ENCODE results near the gene MAU2. TPM values are rescaled to one million over a fixed set of nuclear protein-coding genes. Genes with fewer than 3 reads are reported as not detected.

Gene MAU2
- total RNA-seq, 1 donor from 2014 or later = 12.1 TPM

- DNase-seq (ENCODE audit: low read depth) (no peak), FAIRE-seq (no peak)
- Histone ChIP-seq H3K27me3 (ENCODE audit: control insufficient read depth, insufficient read depth, low read length) (no peaks in the 10 kb centered on the region), H3K4me3 (ENCODE audit: low read depth, low read length) (no peak overlapping the region), H3K36me3 (ENCODE audit: control insufficient read depth, insufficient read depth, low read length) (peaks cover 17% of the 10 kb centered on the region)
- no peak for TF ChIP-seq CTCF (IDR thresholded peaks at IDR 0.05; ENCODE audit: insufficient read depth, low read length, severe bottlenecking)
Observed at GRCh38 chr19:19327672-19328071, 7.0 kb downstream of the MAU2 start.

GRCh38 chr19:19329126-19329525 is 8.5 kb downstream of the MAU2 start:
- DNase-seq (ENCODE audit: low read depth) (no peak), FAIRE-seq (no peak)
- Histone ChIP-seq H3K27me3 (ENCODE audit: control insufficient read depth, insufficient read depth, low read length) (no peaks in the 10 kb centered on the region), H3K36me3 (ENCODE audit: control insufficient read depth, insufficient read depth, low read length) (peaks cover 16% of the 10 kb centered on the region), H3K4me3 (ENCODE audit: low read depth, low read length) (no peak overlapping the region)
- TF ChIP-seq CTCF (IDR thresholded peaks at IDR 0.05; ENCODE audit: insufficient read depth, low read length, severe bottlenecking) = no peak

GRCh38 chr19:19334063-19334988 is 13.7 kb downstream of the MAU2 start:
- Histone ChIP-seq H3K27me3 (ENCODE audit: control insufficient read depth, insufficient read depth, low read length) (no peaks in the 10 kb centered on the region), H3K4me3 (ENCODE audit: low read depth, low read length) (no peak overlapping the region), H3K36me3 (ENCODE audit: control insufficient read depth, insufficient read depth, low read length) (peaks cover 31% of the 10 kb centered on the region)
- no peak for DNase-seq (ENCODE audit: low read depth)
- FAIRE-seq = no peak
- no peak for TF ChIP-seq CTCF (IDR thresholded peaks at IDR 0.05; ENCODE audit: insufficient read depth, low read length, severe bottlenecking)

- H3K36me3 ChIP-seq (ENCODE audit: control insufficient read depth, insufficient read depth, low read length) = peaks cover 29% of the 10 kb centered on the region
- H3K4me3 ChIP-seq (ENCODE audit: low read depth, low read length) = no peak overlapping the region
- no peak for TF ChIP-seq CTCF (IDR thresholded peaks at IDR 0.05; ENCODE audit: insufficient read depth, low read length, severe bottlenecking)
- no peak for FAIRE-seq
- H3K27me3 ChIP-seq (ENCODE audit: control insufficient read depth, insufficient read depth, low read length) = no peaks in the 10 kb centered on the region
- no peak for DNase-seq (ENCODE audit: low read depth)
Observed at GRCh38 chr19:19334989-19335344, 14.3 kb downstream of the MAU2 start.

GRCh38 chr19:19335408-19336158 is 15.0 kb downstream of the MAU2 start:
- TF ChIP-seq CTCF (IDR thresholded peaks at IDR 0.05; ENCODE audit: insufficient read depth, low read length, severe bottlenecking) = no peak
- no peak for FAIRE-seq
- peaks cover 27% of the 10 kb centered on the region for H3K36me3 ChIP-seq (ENCODE audit: control insufficient read depth, insufficient read depth, low read length)
- no peaks in the 10 kb centered on the region for H3K27me3 ChIP-seq (ENCODE audit: control insufficient read depth, insufficient read depth, low read length)
- DNase-seq (ENCODE audit: low read depth) = no peak
- H3K4me3 ChIP-seq (ENCODE audit: low read depth, low read length) = no peak overlapping the region

All from bronchial epithelial cell (primary cell).